Stimulated activated CD4-positive, alpha-beta T cell treated with anti-CD3 and anti-CD28 coated beads, Interleukin-2, amount 100 ng/mL, for 48 hours (primary cell): ENCODE data around the gene FOXP1.

Experiments used
- DNase-seq, 2 donors: peaks; one replicate each; pipeline ENCODE4 v3.0.0-alpha.2; 2020

Gene FOXP1

GRCh38 chr3:71421475-71421819, 162.1 kb downstream of the FOXP1 start:
- no peak for DNase-seq

- DNase-seq: no peak
Observed at GRCh38 chr3:71419369-71419768, 164.2 kb downstream of the FOXP1 start.

GRCh38 chr3:71417791-71418190, 165.7 kb downstream of the FOXP1 start:
- no peak for DNase-seq

- no peak for DNase-seq
Observed at GRCh38 chr3:71416876-71417275, 166.7 kb downstream of the FOXP1 start.

- DNase-seq: no peak
Observed at GRCh38 chr3:71415681-71416122, 167.8 kb downstream of the FOXP1 start.

GRCh38 chr3:71414189-71414927, 169.2 kb downstream of the FOXP1 start:
- DNase-seq: no peak

GRCh38 chr3:71413572-71413971, 170.0 kb downstream of the FOXP1 start:
- no peak for DNase-seq

- DNase-seq: no peak
Observed at GRCh38 chr3:71409352-71409751, 174.2 kb downstream of the FOXP1 start.

GRCh38 chr3:71408903-71409302, 174.6 kb downstream of the FOXP1 start:
- no peak for DNase-seq

- no peak for DNase-seq
Observed at GRCh38 chr3:71407823-71408222, 175.7 kb downstream of the FOXP1 start.

- DNase-seq: no peak
Observed at GRCh38 chr3:71406972-71407810, 176.3 kb downstream of the FOXP1 start.

- no peak for DNase-seq
Observed at GRCh38 chr3:71402911-71403310, 180.6 kb downstream of the FOXP1 start.

GRCh38 chr3:71402280-71402679, 181.2 kb downstream of the FOXP1 start:
- no peak for DNase-seq

- no peak for DNase-seq
Observed at GRCh38 chr3:71401695-71402231, 181.8 kb downstream of the FOXP1 start.

- DNase-seq: no peak
Observed at GRCh38 chr3:71400986-71401451, 182.5 kb downstream of the FOXP1 start.

- DNase-seq: no peak
Observed at GRCh38 chr3:71399478-71399877, 184.1 kb downstream of the FOXP1 start.

GRCh38 chr3:71398157-71398836, 185.2 kb downstream of the FOXP1 start:
- no peak for DNase-seq

- no peak for DNase-seq
Observed at GRCh38 chr3:71397726-71398125, 185.8 kb downstream of the FOXP1 start.

GRCh38 chr3:71397046-71397445, 186.5 kb downstream of the FOXP1 start:
- no peak for DNase-seq

GRCh38 chr3:71395927-71396695, 187.4 kb downstream of the FOXP1 start:
- no peak for DNase-seq

GRCh38 chr3:71395470-71395869, 188.1 kb downstream of the FOXP1 start:
- DNase-seq: no peak

- no peak for DNase-seq
Observed at GRCh38 chr3:71393745-71394144, 189.8 kb downstream of the FOXP1 start.
